ENCODE measurements around the gene ANKRD11.

ANKRD11 gene

GRCh38 chr16:89319631-89319885, 170.8 kb downstream of the ANKRD11 start:
- Histone ChIP-seq H3K4me3 (IDR thresholded peaks at IDR 0.05; ENCODE audit: insufficient read depth, low read depth, low read length) (no peak overlapping the region), H3K27ac (no peak overlapping the region), H3K9ac (no peak overlapping the region), H3K27me3 (ENCODE audit: insufficient read depth, low read depth) (no peaks in the 10 kb centered on the region), H3K4me2 (no peak overlapping the region), H3K4me1 (ENCODE audit: low read depth, poor library complexity, severe bottlenecking) (peaks cover 3% of the 10 kb centered on the region), H3K36me3 (ENCODE audit: insufficient read depth) (no peaks in the 10 kb centered on the region), H2AFZ (ENCODE audit: low read depth) (no peak overlapping the region), H4K20me1 (ENCODE audit: insufficient read depth) (peaks cover 18% of the 10 kb centered on the region), H3K79me2 (ENCODE audit: insufficient read depth, low read depth) (peaks cover 95% of the 10 kb centered on the region)
- TF ChIP-seq CTCF (conservative IDR thresholded peaks at IDR 0.05; ENCODE audit: low read depth, low read length), result no peak

GRCh38 chr16:89318871-89319630, 171.3 kb downstream of the ANKRD11 start:
- Histone ChIP-seq H3K4me2 (no peak overlapping the region), H3K4me3 (IDR thresholded peaks at IDR 0.05; ENCODE audit: insufficient read depth, low read depth, low read length) (no peak overlapping the region), H3K9ac (no peak overlapping the region), H3K4me1 (ENCODE audit: low read depth, poor library complexity, severe bottlenecking) (peaks cover 3% of the 10 kb centered on the region), H3K27me3 (ENCODE audit: insufficient read depth, low read depth) (no peaks in the 10 kb centered on the region), H3K79me2 (ENCODE audit: insufficient read depth, low read depth) (peaks cover 95% of the 10 kb centered on the region), H4K20me1 (ENCODE audit: insufficient read depth) (peaks cover 17% of the 10 kb centered on the region), H3K27ac (no peak overlapping the region), H3K36me3 (ENCODE audit: insufficient read depth) (no peaks in the 10 kb centered on the region), H2AFZ (ENCODE audit: low read depth) (no peak overlapping the region)
- TF ChIP-seq CTCF (conservative IDR thresholded peaks at IDR 0.05; ENCODE audit: low read depth, low read length), result no peak

- Histone ChIP-seq H3K36me3 (ENCODE audit: insufficient read depth) (no peaks in the 10 kb centered on the region), H2AFZ (ENCODE audit: low read depth) (no peak overlapping the region), H3K4me3 (IDR thresholded peaks at IDR 0.05; ENCODE audit: insufficient read depth, low read depth, low read length) (no peak overlapping the region), H4K20me1 (ENCODE audit: insufficient read depth) (peaks cover 17% of the 10 kb centered on the region), H3K4me2 (no peak overlapping the region), H3K9ac (no peak overlapping the region), H3K4me1 (ENCODE audit: low read depth, poor library complexity, severe bottlenecking) (peaks cover 3% of the 10 kb centered on the region), H3K27me3 (ENCODE audit: insufficient read depth, low read depth) (no peaks in the 10 kb centered on the region), H3K27ac (no peak overlapping the region), H3K79me2 (ENCODE audit: insufficient read depth, low read depth) (peaks cover 94% of the 10 kb centered on the region)
- no peak for TF ChIP-seq CTCF (conservative IDR thresholded peaks at IDR 0.05; ENCODE audit: low read depth, low read length)
These were observed 172.0 kb downstream of the ANKRD11 start for GRCh38 chr16:89318430-89318758.

GRCh38 chr16:89317729-89318429, 172.5 kb downstream of the ANKRD11 start:
- Histone ChIP-seq H3K4me1 (ENCODE audit: low read depth, poor library complexity, severe bottlenecking) (peaks cover 3% of the 10 kb centered on the region), H3K27ac (no peak overlapping the region), H3K79me2 (ENCODE audit: insufficient read depth, low read depth) (peaks cover 96% of the 10 kb centered on the region), H3K9ac (no peak overlapping the region), H2AFZ (ENCODE audit: low read depth) (no peak overlapping the region), H3K4me2 (no peak overlapping the region), H3K4me3 (IDR thresholded peaks at IDR 0.05; ENCODE audit: insufficient read depth, low read depth, low read length) (no peak overlapping the region), H4K20me1 (ENCODE audit: insufficient read depth) (peaks cover 17% of the 10 kb centered on the region), H3K27me3 (ENCODE audit: insufficient read depth, low read depth) (no peaks in the 10 kb centered on the region), H3K36me3 (ENCODE audit: insufficient read depth) (no peaks in the 10 kb centered on the region)
- TF ChIP-seq CTCF (conservative IDR thresholded peaks at IDR 0.05; ENCODE audit: low read depth, low read length), result no peak

All from KMS-11 (cell line).